MM.1S (cell line): ENCODE data around the gene NDST1.

Source experiments
- EZH2 ChIP-seq: fragments of 300-600 bp; sonication (generic); optimal IDR thresholded peaks from 2 replicates; pipeline ENCODE3; 2017; ENCODE audit warnings: low read depth, mild to moderate bottlenecking, antibody characterized with exemption, low read length, mixed read lengths
- EZH2phosphoT487 ChIP-seq: fragments of 300-600 bp; sonication (generic); IDR thresholded peaks from 2 replicates; pipeline ENCODE4 v1.6.1; 2018; ENCODE audit warnings: antibody characterized with exemption, low read length
- TF ChIP-seq, protein P1 (sequence below): fragments of 300-600 bp; sonication (generic); IDR thresholded peaks from 2 replicates; pipeline ENCODE4 v1.5.1; 2016; ENCODE audit warnings: antibody characterized with exemption, low read length, mixed read lengths

DNA sequence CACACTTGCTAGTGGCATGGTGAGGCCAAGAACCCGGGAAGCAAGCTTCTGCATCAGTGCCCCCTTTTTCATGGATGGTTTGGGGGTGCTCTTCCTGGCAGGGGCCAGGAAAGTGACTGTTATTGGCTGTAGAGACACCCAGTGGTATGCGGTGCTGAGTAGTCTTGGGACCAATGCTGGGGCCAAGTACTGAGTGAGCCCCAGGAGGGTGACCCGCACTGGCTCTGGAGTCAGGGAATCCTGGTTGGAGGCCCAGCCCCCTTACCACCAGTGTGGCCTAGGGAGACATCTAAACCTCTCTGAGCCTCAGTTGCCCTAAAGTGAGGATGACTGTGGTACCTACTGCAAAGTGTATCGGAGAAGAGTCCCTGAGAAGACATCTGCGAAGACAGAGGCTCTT, 91.3 kb downstream of the NDST1 start:
- TF ChIP-seq, protein P1, sequence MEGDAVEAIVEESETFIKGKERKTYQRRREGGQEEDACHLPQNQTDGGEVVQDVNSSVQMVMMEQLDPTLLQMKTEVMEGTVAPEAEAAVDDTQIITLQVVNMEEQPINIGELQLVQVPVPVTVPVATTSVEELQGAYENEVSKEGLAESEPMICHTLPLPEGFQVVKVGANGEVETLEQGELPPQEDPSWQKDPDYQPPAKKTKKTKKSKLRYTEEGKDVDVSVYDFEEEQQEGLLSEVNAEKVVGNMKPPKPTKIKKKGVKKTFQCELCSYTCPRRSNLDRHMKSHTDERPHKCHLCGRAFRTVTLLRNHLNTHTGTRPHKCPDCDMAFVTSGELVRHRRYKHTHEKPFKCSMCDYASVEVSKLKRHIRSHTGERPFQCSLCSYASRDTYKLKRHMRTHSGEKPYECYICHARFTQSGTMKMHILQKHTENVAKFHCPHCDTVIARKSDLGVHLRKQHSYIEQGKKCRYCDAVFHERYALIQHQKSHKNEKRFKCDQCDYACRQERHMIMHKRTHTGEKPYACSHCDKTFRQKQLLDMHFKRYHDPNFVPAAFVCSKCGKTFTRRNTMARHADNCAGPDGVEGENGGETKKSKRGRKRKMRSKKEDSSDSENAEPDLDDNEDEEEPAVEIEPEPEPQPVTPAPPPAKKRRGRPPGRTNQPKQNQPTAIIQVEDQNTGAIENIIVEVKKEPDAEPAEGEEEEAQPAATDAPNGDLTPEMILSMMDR, result no peak
- no peak for TF ChIP-seq EZH2phosphoT487
- no peak for TF ChIP-seq EZH2
